ENCODE results near the gene ANKRD30B.

DNA sequence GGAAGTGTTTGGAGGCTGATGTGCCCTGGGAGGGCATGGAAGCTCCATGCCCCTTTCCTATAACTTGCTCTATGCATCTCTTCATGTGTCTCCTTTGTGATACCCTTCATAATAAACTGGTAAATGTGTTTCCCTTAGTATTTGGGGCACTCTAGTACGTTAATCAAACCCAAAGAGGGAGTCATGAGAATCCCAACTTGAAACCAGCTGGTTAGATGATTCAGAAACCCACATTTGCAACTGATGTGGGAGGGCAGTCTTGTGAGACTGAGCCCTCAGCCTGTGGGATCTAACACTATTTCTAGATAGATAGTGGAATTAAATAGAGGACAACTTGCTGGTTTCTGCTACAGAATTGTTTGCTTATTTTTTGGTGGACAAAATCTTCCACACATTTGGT, 20.3 kb downstream of the ANKRD30B start:
- TF ChIP-seq TAF1 (IDR thresholded peaks at IDR 0.05; ENCODE audit: low read depth, low read length) (no peak), FOSL1 (IDR thresholded peaks at IDR 0.05; ENCODE audit: insufficient read depth, low read depth, low read length) (no peak)
- TF ChIP-seq, protein P1, sequence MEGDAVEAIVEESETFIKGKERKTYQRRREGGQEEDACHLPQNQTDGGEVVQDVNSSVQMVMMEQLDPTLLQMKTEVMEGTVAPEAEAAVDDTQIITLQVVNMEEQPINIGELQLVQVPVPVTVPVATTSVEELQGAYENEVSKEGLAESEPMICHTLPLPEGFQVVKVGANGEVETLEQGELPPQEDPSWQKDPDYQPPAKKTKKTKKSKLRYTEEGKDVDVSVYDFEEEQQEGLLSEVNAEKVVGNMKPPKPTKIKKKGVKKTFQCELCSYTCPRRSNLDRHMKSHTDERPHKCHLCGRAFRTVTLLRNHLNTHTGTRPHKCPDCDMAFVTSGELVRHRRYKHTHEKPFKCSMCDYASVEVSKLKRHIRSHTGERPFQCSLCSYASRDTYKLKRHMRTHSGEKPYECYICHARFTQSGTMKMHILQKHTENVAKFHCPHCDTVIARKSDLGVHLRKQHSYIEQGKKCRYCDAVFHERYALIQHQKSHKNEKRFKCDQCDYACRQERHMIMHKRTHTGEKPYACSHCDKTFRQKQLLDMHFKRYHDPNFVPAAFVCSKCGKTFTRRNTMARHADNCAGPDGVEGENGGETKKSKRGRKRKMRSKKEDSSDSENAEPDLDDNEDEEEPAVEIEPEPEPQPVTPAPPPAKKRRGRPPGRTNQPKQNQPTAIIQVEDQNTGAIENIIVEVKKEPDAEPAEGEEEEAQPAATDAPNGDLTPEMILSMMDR (IDR thresholded peaks at IDR 0.05; ENCODE audit: control extremely low read depth in 1 of 3, insufficient read depth in 1 of 3, low read depth in 1 of 3, low read length in 3 of 3) = no peak
